ENCODE results near the gene TNFRSF4. TPM values are rescaled to one million over a fixed set of nuclear protein-coding genes. Genes with fewer than 3 reads are reported as not detected.
A peak's percentile ranks its signal among the peaks of the same experiment; 100 is the strongest.

Gene TNFRSF4
- total RNA-seq, 1 donor, result not detected

GRCh38 chr1:1204998-1205768 lies 8.8 kb downstream of the TNFRSF4 start:
- DNase-seq (ENCODE audit: low read depth), result no peak
- no peak overlapping the region for H3K4me3 ChIP-seq (ENCODE audit: low read depth, low read length)
- no peak for TF ChIP-seq CTCF (IDR thresholded peaks at IDR 0.05; ENCODE audit: insufficient read depth, low read length)

- no peak overlapping the region for H3K4me3 ChIP-seq (ENCODE audit: low read depth, low read length)
- TF ChIP-seq CTCF (IDR thresholded peaks at IDR 0.05; ENCODE audit: insufficient read depth, low read length), result no peak
- no peak for DNase-seq (ENCODE audit: low read depth)
Observed at GRCh38 chr1:1204425-1204920, 9.5 kb downstream of the TNFRSF4 start.

GRCh38 chr1:1203561-1204424 lies 10.2 kb downstream of the TNFRSF4 start:
- H3K4me3 ChIP-seq (ENCODE audit: low read depth, low read length), result no peak overlapping the region
- no peak for DNase-seq (ENCODE audit: low read depth)
- TF ChIP-seq CTCF (IDR thresholded peaks at IDR 0.05; ENCODE audit: insufficient read depth, low read length), result no peak

- DNase-seq (ENCODE audit: low read depth), result no peak
- H3K4me3 ChIP-seq (ENCODE audit: low read depth, low read length), result no peak overlapping the region
- TF ChIP-seq CTCF (IDR thresholded peaks at IDR 0.05; ENCODE audit: insufficient read depth, low read length), result no peak
Observed at GRCh38 chr1:1202831-1203560, 11.0 kb downstream of the TNFRSF4 start.

- no peak for TF ChIP-seq CTCF (IDR thresholded peaks at IDR 0.05; ENCODE audit: insufficient read depth, low read length)
- H3K4me3 ChIP-seq (ENCODE audit: low read depth, low read length), result peak overlapping the region; percentile 48
- peak; percentile 37 for DNase-seq (ENCODE audit: low read depth)
Observed at GRCh38 chr1:1200876-1201810, 12.8 kb downstream of the TNFRSF4 start.
